Neural cell (in vitro differentiated cells): ENCODE results near the gene GRK3.

ENCODE experiments used
- CTCF ChIP-seq: fragments of 450-650 bp; IDR thresholded peaks from 2 replicates; pipeline ENCODE4 v1.5.1; 2014; ENCODE audit warnings: antibody characterized with exemption, mild to moderate bottlenecking, moderate library complexity; ENCODE audit not compliant: poor library complexity, severe bottlenecking
- EZH2 ChIP-seq: fragments of 200-600, 300-800 bp; shearing (Covaris generic), sonication (generic); IDR thresholded peaks from 2 replicates; pipeline ENCODE4 v1.6.1; 2014; ENCODE audit warnings: antibody characterized with exemption, low read length, borderline replicate concordance, mild to moderate bottlenecking; ENCODE audit not compliant: insufficient read depth, poor library complexity, severe bottlenecking
- SMC3 ChIP-seq: fragments of 450-650 bp; conservative IDR thresholded peaks from 2 replicates; pipeline ENCODE4 v1.6.1; 2014; ENCODE audit warnings: antibody characterized with exemption, mild to moderate bottlenecking, moderate library complexity; ENCODE audit not compliant: poor library complexity
- TAF1 ChIP-seq: IDR thresholded peaks from 2 replicates; pipeline ENCODE4 v1.6.1; 2012; ENCODE audit warnings: low read depth

GRCh38 chr22:25643232-25644000, 78.9 kb downstream of the GRK3 start:
- no peak for TF ChIP-seq CTCF
- TF ChIP-seq EZH2 = no peak
- TF ChIP-seq SMC3 = no peak
- no peak for TF ChIP-seq TAF1
